Measurements from ENCODE around the gene LRTM1. TPM values are rescaled to one million over a fixed set of nuclear protein-coding genes. Genes with fewer than 3 reads are reported as not detected.

LRTM1 gene
- total RNA-seq, 1 donor from 2014 or later: not detected

DNA sequence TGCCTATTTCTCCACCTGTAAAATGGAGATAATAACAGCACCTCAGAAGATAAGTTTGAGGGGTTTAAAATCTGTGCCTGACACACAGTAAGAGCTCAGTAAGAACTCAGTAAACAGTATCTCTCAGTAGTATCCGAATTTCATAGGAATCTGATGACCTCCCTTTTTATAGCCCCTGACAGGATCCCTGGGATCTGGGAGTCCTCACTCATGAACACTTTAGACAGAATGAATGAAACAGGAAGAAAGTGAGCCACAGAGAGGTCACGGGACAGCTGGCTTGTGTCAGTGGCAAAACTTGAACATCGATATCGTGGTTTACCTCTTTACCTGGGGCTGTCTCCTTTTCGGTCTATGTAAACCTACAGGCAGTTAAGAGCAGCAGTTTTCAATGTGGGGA is 51.2 kb downstream of the LRTM1 start:
- H3K79me2 ChIP-seq (ENCODE audit: low read depth): no peaks in the 10 kb centered on the region
- H3K4me3 ChIP-seq: no peak overlapping the region
- H3K27me3 ChIP-seq: no peaks in the 10 kb centered on the region
- H3K27ac ChIP-seq: no peak overlapping the region
- H2AFZ ChIP-seq (replicated peaks): no peak overlapping the region
- no peaks in the 10 kb centered on the region for H3F3A ChIP-seq (ENCODE audit: low read depth)
- H3K4me1 ChIP-seq: peaks cover 4% of the 10 kb centered on the region
- H3K4me2 ChIP-seq: no peak overlapping the region
- Mint-ChIP-seq H3K36me3 (no peaks in the 10 kb centered on the region), H3K9me3 (no peaks in the 10 kb centered on the region), H3K27me3 (ENCODE audit: insufficient read depth, low read depth) (peaks cover 2% of the 10 kb centered on the region), H3K27ac (no peak overlapping the region), H3K4me3 (no peak overlapping the region), H3K4me1 (no peaks in the 10 kb centered on the region)
- no peaks in the 10 kb centered on the region for H4K20me1 ChIP-seq (ENCODE audit: low read depth)
- no peak for DNase-seq (ENCODE audit: low spot score)
- no peak overlapping the region for H3K9ac ChIP-seq
- no peaks in the 10 kb centered on the region for H3K9me3 ChIP-seq (ENCODE audit: low read depth)
- no peak for TF ChIP-seq EZH2phosphoT487 (IDR thresholded peaks at IDR 0.05)
- no peak for TF ChIP-seq EZH2 (IDR thresholded peaks at IDR 0.05)
- TF ChIP-seq, protein P1, sequence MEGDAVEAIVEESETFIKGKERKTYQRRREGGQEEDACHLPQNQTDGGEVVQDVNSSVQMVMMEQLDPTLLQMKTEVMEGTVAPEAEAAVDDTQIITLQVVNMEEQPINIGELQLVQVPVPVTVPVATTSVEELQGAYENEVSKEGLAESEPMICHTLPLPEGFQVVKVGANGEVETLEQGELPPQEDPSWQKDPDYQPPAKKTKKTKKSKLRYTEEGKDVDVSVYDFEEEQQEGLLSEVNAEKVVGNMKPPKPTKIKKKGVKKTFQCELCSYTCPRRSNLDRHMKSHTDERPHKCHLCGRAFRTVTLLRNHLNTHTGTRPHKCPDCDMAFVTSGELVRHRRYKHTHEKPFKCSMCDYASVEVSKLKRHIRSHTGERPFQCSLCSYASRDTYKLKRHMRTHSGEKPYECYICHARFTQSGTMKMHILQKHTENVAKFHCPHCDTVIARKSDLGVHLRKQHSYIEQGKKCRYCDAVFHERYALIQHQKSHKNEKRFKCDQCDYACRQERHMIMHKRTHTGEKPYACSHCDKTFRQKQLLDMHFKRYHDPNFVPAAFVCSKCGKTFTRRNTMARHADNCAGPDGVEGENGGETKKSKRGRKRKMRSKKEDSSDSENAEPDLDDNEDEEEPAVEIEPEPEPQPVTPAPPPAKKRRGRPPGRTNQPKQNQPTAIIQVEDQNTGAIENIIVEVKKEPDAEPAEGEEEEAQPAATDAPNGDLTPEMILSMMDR (IDR thresholded peaks at IDR 0.05): no peak
- no peaks in the 10 kb centered on the region for H3K36me3 ChIP-seq

DNA sequence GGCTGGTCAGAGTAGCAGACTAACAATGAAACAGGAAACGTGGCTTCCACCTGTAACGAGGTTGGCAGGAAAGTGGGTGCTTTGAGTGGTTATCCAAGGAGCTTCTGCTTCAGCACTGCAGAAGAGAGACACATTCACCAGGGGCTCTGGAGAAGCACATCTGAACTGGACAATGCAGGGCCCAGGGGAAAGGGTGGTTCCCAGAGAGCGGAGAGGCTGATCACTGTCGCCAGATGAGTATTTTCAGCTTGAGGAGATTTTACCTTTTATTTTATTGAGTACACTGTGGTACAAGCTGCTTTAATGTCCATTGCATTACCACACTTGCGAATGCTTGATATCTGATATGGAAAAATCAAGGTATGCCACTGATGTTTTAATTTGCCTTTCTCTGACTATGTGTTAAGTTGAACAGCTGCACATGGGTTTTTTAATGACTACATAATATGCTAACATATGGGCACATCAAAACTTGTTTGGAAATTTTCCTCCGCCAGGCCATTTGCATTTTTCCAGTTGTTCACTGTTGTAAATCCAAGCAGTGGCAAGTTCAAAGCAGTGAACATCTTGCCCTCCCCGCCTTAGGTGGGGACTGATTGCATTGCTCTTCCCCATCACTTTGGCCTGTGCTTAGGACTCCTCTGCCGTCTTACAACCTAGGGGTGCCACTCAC is 52.1 kb downstream of the LRTM1 start:
- Histone ChIP-seq H3K79me2 (ENCODE audit: low read depth) (no peaks in the 10 kb centered on the region), H3K9ac (no peak overlapping the region), H3K27me3 (no peaks in the 10 kb centered on the region), H3K4me2 (no peak overlapping the region), H3K9me3 (ENCODE audit: low read depth) (no peaks in the 10 kb centered on the region), H4K20me1 (ENCODE audit: low read depth) (no peaks in the 10 kb centered on the region), H3F3A (ENCODE audit: low read depth) (no peaks in the 10 kb centered on the region), H3K4me1 (peaks cover 4% of the 10 kb centered on the region), H2AFZ (replicated peaks) (no peak overlapping the region), H3K4me3 (no peak overlapping the region), H3K36me3 (no peaks in the 10 kb centered on the region), H3K27ac (no peak overlapping the region)
- H3K4me3 Mint-ChIP-seq: no peak overlapping the region
- no peak for DNase-seq (ENCODE audit: low spot score)
- H3K27ac Mint-ChIP-seq: no peak overlapping the region
- peaks cover under 1% of the 10 kb centered on the region for H3K4me1 Mint-ChIP-seq
- TF ChIP-seq, protein P1 (IDR thresholded peaks at IDR 0.05): no peak
- TF ChIP-seq EZH2phosphoT487 (IDR thresholded peaks at IDR 0.05) (no peak), EZH2 (IDR thresholded peaks at IDR 0.05) (no peak)
- H3K9me3 Mint-ChIP-seq: no peaks in the 10 kb centered on the region
- no peaks in the 10 kb centered on the region for H3K36me3 Mint-ChIP-seq
- H3K27me3 Mint-ChIP-seq (ENCODE audit: insufficient read depth, low read depth): peaks cover 2% of the 10 kb centered on the region

DNA sequence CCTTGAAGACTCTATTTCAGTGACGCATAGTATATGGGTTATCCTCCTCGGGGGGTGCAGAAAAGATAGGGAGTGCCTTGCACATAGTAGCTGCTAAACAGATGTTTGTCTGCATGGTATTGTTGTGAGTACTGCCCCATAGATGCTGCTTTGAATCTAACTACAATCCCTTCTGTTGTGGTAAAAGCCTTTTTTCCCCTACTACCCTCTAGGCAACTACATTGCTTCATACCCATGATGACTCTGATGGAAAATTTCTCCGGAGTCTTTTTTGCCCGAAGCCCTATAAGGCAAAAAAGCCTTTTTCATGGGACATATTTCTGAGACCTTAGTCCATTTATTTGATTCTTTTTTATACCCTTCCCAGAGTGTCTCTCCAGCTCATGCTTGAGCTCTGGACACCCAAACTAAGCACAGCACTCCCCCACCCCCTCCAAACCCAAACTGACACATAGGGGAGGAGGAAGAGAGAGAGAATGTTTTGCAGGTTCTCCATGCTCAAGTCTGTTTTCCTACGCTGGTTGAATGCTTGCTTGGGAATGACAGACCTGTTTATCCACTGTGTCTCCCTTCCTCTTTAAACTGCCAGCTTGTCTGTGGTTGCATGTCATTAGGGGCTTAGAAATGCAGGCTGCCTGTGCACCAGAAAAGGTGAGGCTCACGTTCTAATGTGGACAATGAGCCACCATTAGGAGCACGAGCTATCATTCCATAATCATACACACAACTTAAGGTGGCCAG is 52.9 kb downstream of the LRTM1 start:
- no peaks in the 10 kb centered on the region for H3K27me3 ChIP-seq
- H3K36me3 ChIP-seq: no peaks in the 10 kb centered on the region
- TF ChIP-seq EZH2phosphoT487 (IDR thresholded peaks at IDR 0.05) (no peak), EZH2 (IDR thresholded peaks at IDR 0.05) (no peak)
- TF ChIP-seq, protein P1 (IDR thresholded peaks at IDR 0.05): no peak
- no peak overlapping the region for H2AFZ ChIP-seq (replicated peaks)
- no peaks in the 10 kb centered on the region for H3K27me3 Mint-ChIP-seq (ENCODE audit: insufficient read depth, low read depth)
- peaks cover 4% of the 10 kb centered on the region for H3K4me1 ChIP-seq
- H3K9me3 ChIP-seq (ENCODE audit: low read depth): no peaks in the 10 kb centered on the region
- H3K9ac ChIP-seq: no peak overlapping the region
- peaks cover 4% of the 10 kb centered on the region for H3K4me1 Mint-ChIP-seq
- H3K79me2 ChIP-seq (ENCODE audit: low read depth): no peaks in the 10 kb centered on the region
- H3K36me3 Mint-ChIP-seq: no peaks in the 10 kb centered on the region
- H3K27ac ChIP-seq: no peak overlapping the region
- no peaks in the 10 kb centered on the region for H3K9me3 Mint-ChIP-seq
- no peaks in the 10 kb centered on the region for H3F3A ChIP-seq (ENCODE audit: low read depth)
- DNase-seq (ENCODE audit: low spot score): no peak
- H3K4me3 ChIP-seq: no peak overlapping the region
- no peak overlapping the region for H3K27ac Mint-ChIP-seq
- no peak overlapping the region for H3K4me2 ChIP-seq
- no peak overlapping the region for H3K4me3 Mint-ChIP-seq
- H4K20me1 ChIP-seq (ENCODE audit: low read depth): no peaks in the 10 kb centered on the region

Data from neural progenitor cell (in vitro differentiated cells).